ENCODE results near the gene SPATA20.

GRCh38 chr17:50513495-50513894 is 33.5 kb upstream of the SPATA20 start:
- TF ChIP-seq EZH2 (IDR thresholded peaks at IDR 0.05) (no peak), CTCF (IDR thresholded peaks at IDR 0.05) (no peak), EZH2phosphoT487 (IDR thresholded peaks at IDR 0.05) (no peak)

Data from neural progenitor cell (in vitro differentiated cells).